HG03378 (cell line): ENCODE data around the gene MLLT11.

ENCODE experiments used
- ATAC-seq: cut with Tn5 transposase; IDR thresholded peaks from one replicate; pipeline ENCODE4 v1.9.1; 2021; ENCODE audit warnings: mild to moderate bottlenecking, moderate library complexity; ENCODE audit not compliant: unreplicated experiment

Gene MLLT11

GRCh38 chr1:151060007-151060656 is at the start of gene MLLT11:
MLLT11 (plus strand) TSS chr1:151060397; CDS start chr1:151067225, 6,828 bp downstream.
- ATAC-seq, result no peak

- ATAC-seq, result no peak
Observed at GRCh38 chr1:151011154-151011850, 48.9 kb upstream of the MLLT11 start.

GRCh38 chr1:151012684-151013471 is 47.3 kb upstream of the MLLT11 start:
- no peak for ATAC-seq

GRCh38 chr1:151013518-151013917 is 46.7 kb upstream of the MLLT11 start:
- no peak for ATAC-seq

- no peak for ATAC-seq
Observed at GRCh38 chr1:151024540-151025146, 35.6 kb upstream of the MLLT11 start.

GRCh38 chr1:151026460-151026859 is 33.7 kb upstream of the MLLT11 start:
- ATAC-seq, result no peak

GRCh38 chr1:151032164-151032563 is 28.0 kb upstream of the MLLT11 start:
- ATAC-seq, result no peak

GRCh38 chr1:151035167-151035566 is 25.0 kb upstream of the MLLT11 start:
- ATAC-seq, result no peak

- no peak for ATAC-seq
Observed at GRCh38 chr1:151036356-151036755, 23.8 kb upstream of the MLLT11 start, which contains the start of gene BNIPL. BNIPL (plus strand) TSS chr1:151036586; CDS start chr1:151036726, 140 bp downstream.

- ATAC-seq, result no peak
Observed at GRCh38 chr1:151037032-151037431, 23.2 kb upstream of the MLLT11 start.

GRCh38 chr1:151039521-151039920 is 20.7 kb upstream of the MLLT11 start:
- ATAC-seq, result no peak

- no peak for ATAC-seq
Observed at GRCh38 chr1:151043163-151043562, 17.0 kb upstream of the MLLT11 start.

- ATAC-seq, result peak; percentile 26
Observed at GRCh38 chr1:151047591-151047924, 12.6 kb upstream of the MLLT11 start, which contains the start of gene C1orf56. C1orf56 (plus strand) TSS chr1:151047751; CDS start chr1:151047848, 97 bp downstream.

GRCh38 chr1:151047925-151048644 is 12.1 kb upstream of the MLLT11 start:
- peak; percentile 53 for ATAC-seq

- ATAC-seq, result no peak
Observed at GRCh38 chr1:151048645-151049032, 11.6 kb upstream of the MLLT11 start.

GRCh38 chr1:151049458-151049857 is 10.7 kb upstream of the MLLT11 start:
- no peak for ATAC-seq

GRCh38 chr1:151050051-151050688 is 10.0 kb upstream of the MLLT11 start:
- no peak for ATAC-seq

GRCh38 chr1:151051356-151052009 is 8.7 kb upstream of the MLLT11 start:
- no peak for ATAC-seq

- ATAC-seq, result no peak
Observed at GRCh38 chr1:151054971-151055547, 5.1 kb upstream of the MLLT11 start.
